ENCODE data around the gene ADAM12.
"Not testable (repeated sequence)": the region's sequence is repeated elsewhere in the genome, so short reads cannot be mapped to it uniquely, and the experiment has no call there.

ADAM12 gene

DNA sequence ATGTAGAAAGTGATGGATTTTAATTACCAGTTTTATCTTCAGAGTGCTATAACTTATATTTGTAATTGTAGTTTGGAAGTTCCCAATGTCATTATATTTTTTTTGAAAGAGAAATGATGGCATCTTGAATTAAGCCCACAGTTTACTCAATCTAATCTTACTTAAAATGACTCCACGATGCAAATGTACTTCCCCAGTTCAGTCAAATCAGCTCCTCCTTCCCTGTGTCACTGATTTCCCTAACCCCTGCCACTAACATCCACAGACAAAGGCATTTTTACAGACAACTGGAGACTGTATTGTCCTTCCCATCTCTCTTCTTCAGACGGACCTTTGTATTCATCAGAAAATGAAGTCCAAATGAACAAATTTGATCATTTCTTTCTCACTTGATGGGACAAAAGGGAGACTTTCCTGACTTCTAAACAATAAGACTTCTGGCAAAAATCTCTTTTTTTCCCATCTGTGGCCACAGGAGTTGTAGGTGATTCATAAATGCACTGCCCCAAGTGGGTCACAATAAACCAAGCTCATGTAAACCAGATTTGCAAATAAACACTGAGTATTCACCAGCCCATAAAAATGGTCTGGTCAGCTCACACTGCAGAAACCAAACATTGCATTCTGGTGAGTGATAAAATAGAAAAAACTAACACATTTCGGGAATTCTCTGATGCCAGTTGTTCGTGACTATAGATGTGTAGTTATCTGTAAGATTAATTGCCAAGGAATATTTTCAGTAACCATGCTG, 329.0 kb downstream of the ADAM12 start:
- DNase-seq (ENCODE audit: low spot score): no peak
- TF ChIP-seq CTCF (IDR thresholded peaks at IDR 0.05; ENCODE audit: extremely low read depth, missing control alignments): no peak

DNA sequence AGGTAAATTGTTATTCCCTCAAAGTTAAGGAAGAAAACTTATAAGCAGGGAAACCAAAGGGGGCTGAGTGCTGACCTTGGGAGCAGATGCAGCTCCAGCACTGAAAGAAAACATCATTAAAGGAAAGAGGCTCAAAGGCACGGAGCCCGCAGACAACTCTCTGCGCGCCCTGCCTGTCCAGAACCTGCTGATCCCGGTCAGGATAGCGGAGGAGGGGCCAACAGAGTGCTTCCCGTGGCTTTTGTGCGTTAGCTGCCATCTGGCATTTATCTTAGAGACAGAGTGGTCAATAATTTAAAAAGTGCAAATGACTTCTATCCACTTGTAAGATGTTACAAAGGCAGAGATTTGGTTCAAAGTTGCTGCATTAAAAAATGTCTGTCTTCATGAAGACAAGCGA, 329.8 kb downstream of the ADAM12 start:
- no peak for DNase-seq (ENCODE audit: low spot score)
- no peak for TF ChIP-seq CTCF (IDR thresholded peaks at IDR 0.05; ENCODE audit: extremely low read depth, missing control alignments)

DNA sequence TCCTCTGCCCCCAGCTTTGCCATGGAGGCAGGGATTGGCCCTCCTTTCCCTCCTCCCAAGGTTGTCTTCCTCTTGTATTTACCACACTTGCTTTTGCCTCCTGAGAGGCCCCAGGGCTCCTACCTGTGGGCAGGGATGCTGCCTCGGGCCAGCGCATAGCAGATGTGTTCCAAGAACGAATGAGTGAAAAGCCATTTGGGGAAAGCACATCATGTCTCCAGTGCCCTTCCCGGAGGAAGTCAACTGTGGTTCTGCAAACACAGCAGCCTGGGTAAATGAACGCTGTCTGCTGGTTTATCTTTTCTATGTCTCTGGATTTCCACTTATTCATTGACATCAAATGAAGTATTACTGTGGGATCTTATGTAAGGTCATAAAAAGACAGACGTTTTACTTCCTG, 330.2 kb downstream of the ADAM12 start:
- no peak for TF ChIP-seq CTCF (IDR thresholded peaks at IDR 0.05; ENCODE audit: extremely low read depth, missing control alignments)

DNA sequence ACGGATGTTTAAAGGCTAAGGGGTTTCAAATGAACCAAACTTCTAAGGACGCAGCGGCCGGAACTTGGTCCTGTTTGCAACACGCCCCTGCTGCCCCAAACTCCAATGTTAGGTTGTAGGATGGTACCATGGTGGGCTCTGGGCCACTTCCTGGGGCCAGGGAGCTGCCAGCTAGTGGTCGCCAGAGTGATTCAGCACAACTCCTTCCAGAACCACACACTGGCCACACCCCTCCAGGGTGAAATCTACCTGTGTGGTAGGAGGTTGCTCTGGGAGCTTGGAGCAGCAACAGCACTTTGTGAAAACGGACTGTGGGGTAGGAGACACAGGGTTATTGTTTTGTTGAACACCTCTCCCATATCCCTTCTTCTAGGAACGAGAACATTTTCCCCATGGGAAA, 330.8 kb downstream of the ADAM12 start:
- TF ChIP-seq CTCF (IDR thresholded peaks at IDR 0.05; ENCODE audit: extremely low read depth, missing control alignments): no peak
- no peak for DNase-seq (ENCODE audit: low spot score)

More for the DNA sequence above, 330.2 kb downstream of the ADAM12 start:
- no peak for DNase-seq (ENCODE audit: low spot score)

DNA sequence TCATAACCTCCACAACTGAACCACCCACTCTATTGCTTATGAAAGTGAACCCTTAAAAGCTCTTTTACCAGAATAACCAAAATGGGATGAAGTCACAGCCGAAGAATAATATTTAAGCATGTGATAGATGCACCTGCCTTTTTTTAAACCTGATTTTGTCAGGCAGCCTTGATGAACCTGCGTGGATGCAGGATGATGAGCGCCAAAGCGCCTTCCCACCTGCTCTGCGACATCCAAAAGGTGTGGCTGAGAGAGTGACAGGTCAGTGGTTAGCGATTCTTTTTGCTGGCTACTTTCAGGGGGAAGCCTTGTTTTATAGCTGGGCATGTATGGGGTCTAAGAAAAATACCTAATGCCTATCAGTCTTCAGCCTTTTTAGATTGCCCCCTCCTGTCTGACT, 334.1 kb downstream of the ADAM12 start:
- no peak for TF ChIP-seq CTCF (IDR thresholded peaks at IDR 0.05; ENCODE audit: extremely low read depth, missing control alignments)
- no peak for DNase-seq (ENCODE audit: low spot score)

DNA sequence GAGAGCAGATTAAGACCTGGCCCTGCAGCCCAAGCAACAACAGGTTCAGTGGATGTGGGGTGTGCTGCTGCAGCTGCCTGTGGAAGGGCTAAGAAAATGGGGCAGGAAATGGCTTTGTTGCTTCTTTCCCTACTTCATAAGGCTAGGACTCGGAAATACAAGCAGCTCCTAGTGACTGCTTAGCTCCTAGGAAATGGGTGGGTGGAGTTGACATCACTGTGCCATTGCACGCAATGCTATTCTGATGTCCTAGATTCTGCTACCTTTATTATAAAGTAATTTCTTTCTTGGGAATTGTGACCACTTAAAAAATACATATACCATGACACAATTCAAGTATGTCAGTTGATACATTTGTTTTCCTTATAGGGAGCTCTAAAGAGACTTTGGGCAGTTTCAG, 336.1 kb downstream of the ADAM12 start:
- no peak for DNase-seq (ENCODE audit: low spot score)
- no peak for TF ChIP-seq CTCF (IDR thresholded peaks at IDR 0.05; ENCODE audit: extremely low read depth, missing control alignments)

DNA sequence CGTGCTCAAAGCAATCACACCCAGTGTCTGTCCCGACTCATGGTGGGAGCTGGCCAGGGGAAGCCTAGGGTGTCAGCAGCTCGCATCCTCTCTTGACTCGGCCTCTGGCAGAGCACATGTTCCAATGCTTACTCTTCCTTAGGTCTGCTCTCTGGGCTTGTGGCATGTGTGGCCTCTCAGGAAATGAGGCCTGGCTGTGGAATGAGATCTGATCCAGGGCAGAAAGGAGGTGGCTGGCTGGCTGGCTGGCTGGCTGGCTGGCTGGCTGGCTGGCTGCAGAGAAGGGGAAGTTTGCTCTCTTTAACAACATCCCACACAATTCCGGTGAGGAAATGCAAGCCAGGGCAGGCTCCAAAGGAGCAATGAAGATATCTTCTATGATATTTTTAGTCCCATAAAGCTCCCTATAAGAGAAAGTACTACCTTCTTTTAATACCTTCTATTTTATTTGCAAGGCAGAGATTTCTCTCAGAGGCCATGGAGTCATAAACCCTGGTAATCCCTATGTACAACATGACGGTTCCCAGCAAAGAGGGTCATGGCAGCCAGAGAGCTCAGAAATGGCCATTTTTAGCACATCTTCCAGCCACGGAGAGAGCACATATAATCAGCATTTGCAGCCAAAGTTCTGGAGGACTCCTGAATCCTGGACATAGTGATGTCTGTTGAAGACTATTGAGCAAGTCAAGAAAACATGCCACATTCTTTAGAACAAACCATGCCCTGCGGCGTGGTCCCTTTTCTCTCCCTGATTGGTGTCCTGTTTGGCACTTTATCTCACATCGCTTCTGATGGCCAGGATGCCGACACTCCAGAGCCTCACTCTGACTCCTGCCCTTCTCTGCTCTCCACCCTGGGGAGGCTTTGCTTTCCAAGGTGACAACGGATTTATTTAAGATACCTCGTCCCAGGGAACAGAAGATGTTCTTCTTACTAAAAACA, 338.2 kb downstream of the ADAM12 start:
- TF ChIP-seq CTCF (IDR thresholded peaks at IDR 0.05; ENCODE audit: extremely low read depth, missing control alignments): no peak
- DNase-seq (ENCODE audit: low spot score): no peak

- DNase-seq (ENCODE audit: low spot score): not testable (repeated sequence)
Observed at GRCh38 chr10:126047749-126048148, 340.5 kb downstream of the ADAM12 start.
